Embryonic facial prominence (tissue), 1 donor: ENCODE measurements around the gene RNF213.
"Not testable (repeated sequence)": the region's sequence is repeated elsewhere in the genome, so short reads cannot be mapped to it uniquely, and the experiment has no call there.

Source experiments
- DNase-seq: peaks from one replicate; pipeline ENCODE4 v3.0.0-alpha.2; 2016; ENCODE audit errors: extremely low spot score

The RNF213 gene

DNA sequence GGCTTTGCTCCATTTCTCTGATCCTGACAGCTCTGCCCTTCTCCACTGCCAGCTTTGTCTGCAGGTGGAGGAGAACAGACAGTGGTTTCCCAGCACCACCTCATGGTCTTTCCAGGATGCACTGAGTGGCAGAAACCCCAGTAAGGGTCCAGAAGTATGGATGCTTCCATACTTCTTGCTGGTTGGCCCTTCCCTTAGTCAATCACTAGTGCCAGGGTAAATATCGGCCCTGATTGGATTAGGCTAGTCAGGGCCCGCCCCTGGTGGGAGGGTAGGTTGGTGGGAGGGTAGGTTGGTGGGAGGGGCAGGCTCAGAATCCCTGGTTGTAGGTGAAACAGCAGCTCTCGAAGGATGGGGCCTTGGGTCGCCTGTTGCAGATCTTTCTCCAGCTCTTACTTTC, 10.2 kb downstream of the RNF213 start:
- DNase-seq = no peak

DNA sequence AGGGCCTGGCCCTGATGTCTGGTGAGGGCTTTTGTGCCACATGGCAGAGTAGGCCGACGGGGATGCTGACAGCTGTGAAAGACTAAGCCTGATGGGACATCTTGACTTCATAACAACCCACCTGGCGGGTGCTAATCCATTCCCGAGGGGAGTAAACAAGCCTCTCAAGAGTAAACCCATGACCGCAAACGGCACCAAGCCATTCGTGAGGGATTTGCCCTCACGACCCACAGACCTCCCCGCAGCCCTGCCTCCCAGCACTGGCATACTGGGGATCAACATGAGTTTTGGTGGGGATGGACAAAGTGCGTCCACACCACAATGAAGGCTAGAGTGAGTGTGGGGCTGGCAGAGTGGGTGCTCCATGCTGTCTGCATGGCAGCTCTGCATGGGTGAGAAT, 11.7 kb downstream of the RNF213 start:
- no peak for DNase-seq

DNA sequence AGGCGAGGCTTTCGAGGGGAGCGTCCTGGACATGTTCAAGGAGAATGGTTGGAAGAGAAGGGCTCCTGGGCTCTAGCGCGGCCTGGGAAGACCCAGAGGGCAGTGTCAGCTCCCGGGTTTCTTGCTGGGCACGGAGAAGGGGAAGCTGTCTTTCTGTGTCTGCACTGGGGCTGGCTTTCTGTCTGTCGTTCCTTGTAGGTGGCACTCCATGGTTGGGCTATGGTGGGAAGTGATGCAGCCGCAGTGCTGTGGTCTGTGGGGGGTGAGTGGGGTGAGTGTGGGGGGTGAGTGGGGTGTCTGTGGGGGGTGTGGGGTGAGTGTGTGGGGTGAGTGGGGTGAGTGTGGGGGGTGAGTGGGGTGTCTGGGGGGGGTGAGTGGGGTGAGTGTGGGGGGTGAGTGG, 13.7 kb downstream of the RNF213 start:
- no peak for DNase-seq

DNA sequence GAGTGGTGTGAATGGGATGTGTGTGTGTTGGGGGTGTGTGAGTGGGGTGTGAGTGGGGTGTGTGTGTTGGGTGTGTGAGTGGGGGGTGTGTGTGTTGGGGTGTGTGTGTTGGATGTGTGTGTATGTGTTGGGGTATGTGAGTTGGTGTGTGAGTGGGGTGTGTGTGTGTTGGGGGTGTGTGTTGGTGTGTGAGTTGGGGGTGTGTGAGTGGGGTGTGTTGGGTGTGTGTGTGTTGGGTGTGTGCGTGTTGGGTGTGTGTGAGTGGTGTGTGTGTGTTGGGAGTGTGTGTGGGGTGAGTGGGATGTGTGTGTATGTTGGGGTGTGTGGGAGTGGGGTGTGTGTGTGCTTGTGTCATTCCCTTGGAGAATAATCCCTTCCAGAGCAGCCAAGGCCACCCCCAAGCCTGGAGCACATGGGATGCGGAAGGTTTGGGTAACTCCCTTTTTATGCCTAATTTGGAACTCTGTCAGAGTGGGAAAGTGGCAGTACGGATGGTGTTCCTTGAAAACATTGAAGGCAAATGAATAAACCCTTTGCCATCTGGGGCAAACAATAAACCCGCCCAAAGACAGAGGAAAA, 14.3 kb downstream of the RNF213 start:
- DNase-seq = no peak

DNA sequence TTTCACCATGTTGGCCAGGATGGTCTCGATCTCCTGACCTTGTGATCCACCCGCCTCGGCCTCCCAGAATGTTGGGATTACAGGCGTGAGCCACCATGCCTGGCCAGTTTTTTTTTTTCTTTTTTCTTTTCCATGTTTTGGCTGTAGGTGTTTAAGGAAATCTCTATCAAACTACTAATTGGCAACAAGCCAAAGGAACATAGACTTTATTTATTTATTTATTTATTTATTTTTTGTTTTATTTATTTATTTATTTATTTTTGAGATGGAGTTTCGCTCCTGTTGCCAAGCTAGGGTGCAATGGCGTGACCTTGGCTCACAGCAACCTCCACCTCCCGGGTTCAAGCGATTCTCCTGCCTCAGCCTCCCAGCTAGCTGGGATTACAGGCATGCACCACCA, 15.2 kb downstream of the RNF213 start:
- not testable (repeated sequence) for DNase-seq

DNA sequence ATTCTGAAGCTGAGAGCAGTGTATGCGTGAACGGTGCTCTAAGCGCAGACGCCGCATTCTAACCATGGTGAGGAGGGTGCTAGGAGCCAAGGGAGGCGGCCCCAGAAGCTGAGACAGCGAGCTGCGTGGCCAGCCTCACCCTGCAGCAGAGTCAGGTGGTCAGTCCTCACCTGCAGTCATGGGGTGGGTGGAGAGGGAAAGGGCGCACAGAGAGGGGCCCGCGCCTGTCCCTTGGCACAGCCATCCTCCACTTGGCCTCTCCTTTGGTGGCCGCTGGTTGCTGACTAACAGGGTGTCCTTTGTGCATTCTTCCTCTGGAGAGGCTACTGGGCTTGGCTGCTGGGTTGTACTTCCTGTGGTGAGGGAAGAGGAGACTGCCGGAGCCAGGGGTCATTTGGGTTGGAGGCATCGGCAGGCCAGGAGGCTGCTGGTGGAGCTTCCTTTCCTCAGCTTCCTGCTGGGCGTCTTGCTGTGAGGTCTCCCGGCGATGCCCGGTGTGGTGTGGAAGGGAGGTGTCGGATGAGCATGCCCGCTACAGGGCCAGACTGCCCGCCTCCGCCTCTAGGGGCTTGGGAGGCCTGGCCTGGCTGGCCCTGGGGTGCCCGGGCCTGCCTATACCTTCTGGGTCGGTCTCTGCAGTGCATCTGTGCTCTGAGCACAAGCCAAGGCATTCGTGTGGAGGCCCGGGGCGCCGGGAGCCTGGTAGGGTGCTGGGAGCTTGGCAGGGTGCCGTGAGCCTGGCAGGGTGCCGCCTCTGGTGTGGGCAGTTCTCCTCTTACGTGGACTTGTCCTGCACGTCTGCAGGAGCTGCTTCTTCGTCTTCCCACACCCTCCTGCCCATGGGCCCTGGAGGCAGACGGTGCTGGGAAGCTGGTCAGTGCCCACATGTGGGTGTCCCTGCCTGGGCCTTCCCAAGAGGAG, 17.4 kb downstream of the RNF213 start:
- DNase-seq = no peak

DNA sequence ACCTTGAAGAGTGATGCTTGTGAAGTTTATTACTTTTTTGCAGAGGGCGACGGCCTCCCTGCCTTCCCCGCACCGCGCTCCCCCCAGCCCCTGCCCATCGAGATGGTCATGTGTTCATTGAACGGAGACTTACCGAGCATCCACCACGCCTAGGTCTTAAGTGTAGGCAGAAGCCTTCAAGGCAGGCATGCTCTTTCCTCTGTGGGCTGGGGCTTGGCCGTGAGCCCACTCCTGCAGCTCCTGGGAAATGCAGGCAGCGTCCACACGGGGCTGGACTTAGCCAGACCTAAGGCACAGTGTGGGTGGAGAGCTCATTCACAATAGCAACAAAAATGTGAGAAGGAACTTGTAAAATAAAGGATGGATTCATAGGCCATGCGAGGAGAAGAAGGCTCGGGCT, 19.2 kb downstream of the RNF213 start:
- no peak for DNase-seq

DNA sequence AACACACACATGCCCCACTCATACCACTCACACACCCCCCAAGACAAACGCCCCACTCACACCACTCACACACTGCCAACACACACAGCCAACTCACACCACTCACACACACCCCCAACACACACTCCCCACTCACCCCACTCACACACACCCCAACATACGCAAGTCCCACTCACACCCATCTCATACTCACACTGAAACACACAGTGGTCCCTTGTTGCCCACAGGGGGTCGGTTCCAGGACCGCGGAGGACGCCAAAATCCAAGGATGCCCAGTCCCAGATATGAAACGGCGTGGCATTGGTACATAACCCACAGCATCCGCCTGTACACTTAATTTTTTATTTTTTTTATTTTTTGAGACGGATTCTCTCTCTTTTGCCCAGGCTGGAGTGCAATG, 20.9 kb downstream of the RNF213 start:
- DNase-seq = no peak

DNA sequence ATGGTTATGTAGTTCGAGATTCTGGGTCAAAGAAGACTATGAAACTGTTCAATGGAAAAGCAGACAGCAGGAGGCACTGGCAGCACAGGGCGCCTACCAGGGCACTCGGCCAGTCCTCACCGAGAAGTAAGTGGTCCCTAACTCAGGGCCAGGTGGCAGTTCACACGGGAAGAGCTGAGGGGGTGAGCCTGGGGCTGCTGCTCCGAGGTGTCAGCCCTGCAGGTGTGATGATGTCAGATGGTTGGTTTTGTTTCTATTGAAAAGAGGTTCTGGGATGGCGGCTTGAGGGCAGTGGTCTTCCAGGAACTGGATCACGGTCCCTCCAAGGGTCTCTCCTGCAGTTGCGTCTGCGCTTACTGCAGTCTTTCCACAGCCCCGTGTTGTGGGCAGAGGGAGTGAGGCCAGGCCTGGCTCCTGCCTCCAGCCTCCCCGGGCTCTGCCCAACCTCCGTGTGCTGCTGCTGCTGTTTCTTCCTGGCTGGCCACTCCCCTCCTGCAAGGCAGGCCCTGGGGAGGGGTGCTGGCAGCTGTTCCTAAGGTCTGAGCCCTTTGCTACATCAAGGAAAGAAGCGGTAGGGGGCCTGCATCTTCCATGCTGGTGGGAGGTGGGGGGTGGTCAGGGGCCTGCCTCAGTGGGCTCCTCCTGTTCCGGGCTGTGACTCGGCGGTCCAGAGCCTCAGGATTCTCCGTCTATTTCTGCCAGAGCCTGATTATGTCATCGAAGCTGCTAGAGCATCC, 22.6 kb downstream of the RNF213 start:
- DNase-seq = no peak

DNA sequence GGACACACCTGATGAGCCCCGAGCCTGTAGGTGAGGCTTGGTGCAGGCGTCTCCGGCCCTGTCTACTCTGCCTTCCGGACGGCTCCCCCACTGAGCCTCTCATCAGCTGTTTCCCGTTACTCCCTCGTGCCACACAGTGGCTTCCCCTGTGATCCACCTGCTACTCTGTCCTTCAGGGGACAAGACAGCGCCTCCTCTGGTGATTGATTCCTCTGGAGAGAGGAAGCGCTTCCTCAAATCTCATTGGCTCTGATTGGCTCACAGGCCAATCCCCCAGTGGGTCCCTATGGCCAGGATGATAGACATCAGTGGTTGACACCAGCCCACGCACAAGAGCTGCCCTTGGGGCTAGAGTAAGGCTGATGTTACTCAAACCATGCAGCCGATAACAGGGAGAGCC, 24.0 kb downstream of the RNF213 start:
- no peak for DNase-seq

DNA sequence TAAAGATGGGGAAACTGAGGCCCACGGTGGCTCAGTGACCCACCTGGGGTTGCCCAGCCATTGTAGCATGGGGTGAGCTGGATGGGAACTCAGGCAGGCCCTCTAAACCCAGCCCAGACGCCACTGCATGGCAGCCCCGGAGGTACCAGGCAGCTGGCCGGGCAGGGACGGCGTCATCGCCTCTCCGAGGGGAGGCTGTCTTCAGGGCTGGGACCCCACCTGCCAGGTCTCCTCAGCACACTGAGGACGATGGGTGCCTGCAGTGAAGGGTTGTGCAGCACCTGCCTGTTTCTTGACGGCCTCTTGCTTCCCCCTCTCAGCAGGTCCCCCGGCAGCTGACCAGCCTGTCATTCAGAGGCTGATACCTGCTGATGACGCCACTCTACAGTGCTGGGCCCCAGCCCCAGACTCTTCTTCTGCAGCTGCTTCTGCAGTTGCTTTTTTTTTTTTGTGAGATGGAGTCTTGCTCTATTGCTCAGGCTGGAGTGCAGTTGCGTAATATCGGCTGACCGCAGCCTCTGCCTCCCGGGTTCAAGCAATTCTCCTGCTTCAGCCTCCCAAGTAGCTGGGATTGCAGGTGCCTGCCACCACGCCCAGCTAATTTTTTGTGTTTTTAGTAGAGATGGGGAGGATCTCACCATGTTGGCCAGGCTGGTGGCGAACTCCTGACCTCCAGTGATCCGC, 24.7 kb downstream of the RNF213 start:
- no peak for DNase-seq

DNA sequence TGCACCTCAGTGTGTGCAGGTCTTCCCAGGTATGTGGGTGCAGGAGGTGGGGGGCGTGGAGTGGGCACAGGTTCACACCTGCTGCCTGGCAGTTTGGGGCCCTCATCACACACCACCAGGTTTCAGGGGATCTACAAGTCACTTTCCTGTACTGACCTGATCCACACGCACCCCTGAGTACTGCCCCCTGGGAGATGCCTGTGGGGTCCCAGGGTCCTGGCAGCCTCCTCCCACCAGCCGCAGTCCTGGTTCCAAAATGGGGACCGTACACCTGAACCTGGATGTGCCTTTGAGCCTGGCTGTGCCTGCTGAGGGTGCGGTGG, 25.9 kb downstream of the RNF213 start:
- DNase-seq = no peak

DNA sequence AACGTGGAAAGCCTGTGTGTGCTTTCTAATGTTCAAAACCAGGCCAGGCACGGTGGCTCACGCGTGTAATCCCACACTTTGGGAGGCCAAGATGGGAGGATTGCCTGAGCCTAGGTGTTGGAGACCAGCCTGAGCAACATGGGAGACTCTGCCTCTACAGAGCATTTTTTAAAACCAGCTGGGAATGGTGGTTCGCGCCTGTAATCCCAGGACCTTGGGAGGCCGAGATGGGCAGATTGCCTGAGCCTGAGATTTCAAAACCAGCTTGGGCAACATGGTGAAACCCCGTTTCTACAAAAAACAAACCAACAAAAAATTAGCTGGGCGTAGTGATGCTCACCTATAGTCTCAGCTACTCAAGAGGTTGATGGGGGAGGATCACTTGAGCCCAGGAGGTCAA, 26.4 kb downstream of the RNF213 start:
- DNase-seq = no peak

DNA sequence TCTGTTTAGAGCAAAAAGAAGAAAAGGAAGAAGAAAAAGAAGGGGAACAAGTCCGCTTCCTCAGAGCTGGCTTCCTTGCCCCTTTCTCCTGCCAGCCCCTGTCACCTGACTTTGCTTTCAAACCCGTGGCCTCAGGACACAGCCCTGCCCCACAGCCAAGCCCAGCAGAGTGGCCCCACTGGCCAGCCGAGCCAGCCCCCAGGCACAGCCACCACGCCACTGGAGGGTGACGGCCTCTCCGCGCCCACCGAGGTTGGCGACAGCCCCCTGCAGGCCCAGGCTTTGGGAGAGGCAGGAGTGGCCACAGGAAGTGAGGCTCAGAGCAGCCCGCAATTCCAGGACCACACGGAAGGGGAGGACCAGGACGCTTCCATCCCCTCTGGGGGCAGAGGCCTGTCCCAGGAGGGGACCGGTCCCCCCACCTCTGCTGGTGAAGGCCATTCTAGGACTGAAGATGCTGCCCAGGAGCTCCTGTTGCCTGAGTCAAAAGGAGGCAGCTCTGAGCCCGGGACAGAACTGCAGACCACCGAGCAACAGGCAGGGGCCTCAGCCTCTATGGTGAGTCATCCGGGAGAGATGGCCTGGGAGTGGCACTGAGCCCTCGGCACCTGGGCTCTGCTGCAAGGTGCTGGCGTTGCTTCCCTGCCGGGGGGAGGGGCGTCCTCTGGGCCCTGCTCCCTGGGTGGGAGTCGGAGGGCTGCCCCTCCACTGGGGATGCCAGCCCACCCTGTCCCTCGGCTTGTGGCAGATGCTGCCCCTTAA, 27.3 kb downstream of the RNF213 start:
- no peak for DNase-seq

DNA sequence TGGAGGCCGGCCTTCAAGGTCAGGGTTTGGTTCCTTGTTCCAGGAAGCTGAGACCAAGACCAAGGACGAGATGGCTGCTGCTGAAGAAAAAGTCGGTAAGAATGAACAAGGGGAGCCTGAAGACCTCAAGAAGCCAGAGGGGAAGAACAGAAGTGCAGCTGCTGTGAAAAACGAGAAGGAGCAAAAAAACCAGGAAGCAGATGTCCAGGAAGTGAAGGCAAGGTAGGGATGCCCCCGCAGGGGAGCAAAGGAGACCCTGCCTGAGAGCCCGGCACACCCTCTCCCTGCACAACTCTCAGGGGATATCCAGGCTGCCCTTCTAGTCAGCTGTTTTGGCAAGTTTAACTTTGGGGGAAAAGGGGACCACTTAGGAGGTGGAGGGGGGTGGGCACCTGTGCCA, 29.0 kb downstream of the RNF213 start:
- no peak for DNase-seq

DNA sequence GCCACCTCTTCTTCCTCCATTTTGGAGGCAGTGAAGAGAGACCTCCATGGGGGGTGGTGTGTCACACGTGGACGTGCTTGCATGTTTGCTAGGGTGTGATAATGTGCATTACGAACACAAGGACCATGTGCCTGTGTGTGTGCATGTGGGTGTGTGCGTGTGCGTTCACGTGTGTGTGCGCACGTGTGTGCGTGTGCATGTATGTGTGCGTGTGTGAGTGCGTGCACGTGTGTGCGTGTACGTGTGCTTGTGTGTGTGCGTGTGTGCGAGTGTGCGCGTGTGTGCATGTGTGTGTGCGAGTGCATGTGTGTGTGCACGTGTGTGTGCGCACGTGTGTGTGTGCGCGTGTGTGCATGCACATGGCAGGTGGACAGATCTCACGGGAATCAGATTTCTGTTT, 29.5 kb downstream of the RNF213 start:
- DNase-seq = no peak

DNA sequence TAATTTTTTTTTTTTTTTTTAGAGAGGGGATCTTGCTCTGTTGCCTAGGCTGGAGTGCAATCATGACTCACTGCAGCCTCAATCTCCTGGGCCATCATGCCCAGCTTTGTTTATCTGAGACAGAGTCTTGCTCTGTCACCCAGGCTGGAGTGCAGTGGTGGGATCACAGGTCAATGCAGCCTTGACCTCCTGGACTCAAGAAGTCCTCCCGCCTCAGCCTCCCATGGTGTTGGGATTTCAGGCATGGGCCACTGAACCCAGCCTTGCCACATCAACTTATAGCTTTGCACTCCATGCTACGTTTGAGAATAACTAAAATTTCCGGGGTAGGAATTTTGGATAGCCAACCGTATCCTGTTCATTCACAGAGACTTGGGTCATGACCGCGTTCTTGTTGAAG, 30.6 kb downstream of the RNF213 start:
- no peak for DNase-seq

DNA sequence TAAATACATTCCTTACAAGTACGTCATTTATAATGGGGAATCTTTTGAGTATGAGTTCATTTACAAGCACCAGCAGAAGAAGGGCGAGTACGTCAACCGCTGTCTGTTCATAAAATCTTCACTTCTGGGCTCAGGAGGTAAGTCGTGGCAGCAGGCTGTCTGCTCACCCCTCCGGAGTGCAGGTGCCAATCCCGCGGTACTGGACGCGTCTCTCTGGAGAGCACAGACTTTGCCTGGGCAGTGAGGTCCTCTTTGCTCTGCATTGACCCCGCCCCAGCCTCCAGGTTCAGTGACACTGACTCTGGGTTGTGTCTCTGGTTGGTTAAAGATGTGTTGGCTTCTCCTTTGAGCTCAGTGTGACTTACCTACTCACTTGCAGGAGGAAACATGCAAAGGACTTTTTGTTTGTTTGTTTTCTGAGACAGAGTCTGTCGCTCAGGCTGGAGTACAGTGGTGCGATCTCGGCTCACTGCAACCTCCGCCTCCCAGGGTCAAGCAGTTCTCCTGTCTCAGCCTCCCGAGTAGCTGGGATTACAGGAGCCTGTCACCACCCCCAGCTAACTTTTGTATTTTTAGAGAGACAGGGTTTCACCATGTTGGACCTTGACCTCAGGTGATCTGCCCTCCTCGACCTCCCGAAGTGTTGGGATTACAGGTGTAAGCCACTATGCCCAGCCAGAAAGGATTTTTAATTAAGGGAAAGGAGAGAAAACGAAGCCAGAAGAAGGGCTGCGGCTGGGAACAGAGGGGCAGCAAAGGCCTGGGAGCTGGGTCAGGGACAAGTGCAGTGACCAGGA, 31.2 kb downstream of the RNF213 start:
- no peak for DNase-seq

DNA sequence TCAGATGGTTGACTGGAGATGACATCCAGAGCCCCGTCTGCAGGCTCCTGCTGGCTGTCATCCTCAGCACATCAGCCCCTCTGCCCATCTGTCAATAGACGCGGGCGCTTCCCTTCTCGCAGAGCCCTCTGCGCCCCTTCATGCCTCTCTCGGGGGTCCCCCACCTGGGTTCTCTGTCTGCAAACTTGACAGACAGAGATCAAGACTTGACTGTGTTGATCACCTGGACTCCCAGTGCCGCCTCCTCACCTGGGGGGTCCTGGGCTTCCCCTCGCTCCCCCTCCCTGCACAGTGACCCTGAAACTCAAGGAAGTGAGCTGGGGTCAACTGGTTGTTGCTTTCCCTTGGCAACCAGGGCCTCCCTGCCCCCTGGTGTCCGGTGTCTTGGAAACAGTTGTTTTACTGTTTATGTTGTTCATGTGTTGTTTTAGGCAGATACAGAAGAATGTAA, 31.9 kb downstream of the RNF213 start:
- no peak for DNase-seq

DNA sequence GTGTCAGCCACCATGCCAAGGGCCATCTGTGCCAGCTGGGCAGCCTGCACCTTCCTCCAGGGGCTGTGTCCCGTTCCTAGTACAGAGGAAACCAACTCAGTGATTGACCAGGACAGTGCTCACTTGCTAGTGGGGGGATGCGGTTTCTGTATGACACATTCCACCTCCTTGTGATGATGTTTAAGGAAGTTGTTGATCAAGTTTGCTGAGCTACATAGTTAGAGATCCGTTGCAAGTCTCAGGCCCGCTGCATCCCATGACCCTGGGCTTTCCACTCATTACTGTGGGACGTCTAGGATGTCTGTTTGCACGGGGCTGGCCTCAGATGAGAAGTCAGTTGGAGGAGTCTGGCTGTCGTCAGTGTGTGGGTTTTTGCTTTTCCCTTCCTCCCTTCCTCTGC, 33.6 kb downstream of the RNF213 start:
- DNase-seq = no peak

DNA sequence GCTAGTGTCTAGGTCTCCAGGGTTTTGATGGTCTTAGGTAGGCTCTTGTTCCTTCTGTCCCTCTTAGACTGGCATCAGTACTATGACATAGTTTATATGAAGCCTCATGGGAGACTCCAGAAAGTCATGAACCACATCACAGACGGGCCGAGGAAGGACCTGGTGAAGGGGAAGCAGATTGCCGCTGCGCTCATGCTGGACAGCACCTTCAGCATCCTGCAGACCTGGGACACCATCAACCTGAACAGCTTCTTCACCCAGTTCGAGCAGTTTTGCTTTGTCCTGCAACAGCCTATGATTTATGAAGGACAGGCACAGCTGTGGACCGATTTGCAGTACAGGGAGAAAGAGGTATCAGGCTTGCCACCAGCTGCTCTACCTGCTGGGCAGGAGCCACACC, 34.0 kb downstream of the RNF213 start:
- DNase-seq = no peak
